ENCODE data around the gene USP5. TPM values are rescaled to one million over a fixed set of nuclear protein-coding genes. Genes with fewer than 3 reads are reported as not detected.

Gene USP5
- total RNA-seq, 1 donor, result 77.1 TPM

DNA sequence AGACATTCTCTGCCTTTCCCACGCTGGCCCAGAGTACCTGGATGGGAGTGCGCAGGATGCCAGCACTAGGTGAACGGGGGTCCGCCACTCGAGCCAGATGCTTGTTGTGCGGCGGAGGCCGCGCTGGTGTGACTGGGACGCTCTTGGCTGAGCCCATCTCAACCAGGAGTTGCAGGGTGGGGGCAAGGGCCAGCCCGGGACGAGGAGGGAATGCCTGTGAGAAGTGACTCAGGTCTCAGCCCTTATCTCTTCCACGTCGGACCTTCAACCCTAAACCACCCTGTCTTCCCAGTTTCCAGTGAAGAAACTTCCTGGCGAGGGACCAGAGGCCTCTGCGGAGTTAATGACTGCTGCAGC lies 1.2 kb upstream of the USP5 start:
- TF ChIP-seq, protein P1, sequence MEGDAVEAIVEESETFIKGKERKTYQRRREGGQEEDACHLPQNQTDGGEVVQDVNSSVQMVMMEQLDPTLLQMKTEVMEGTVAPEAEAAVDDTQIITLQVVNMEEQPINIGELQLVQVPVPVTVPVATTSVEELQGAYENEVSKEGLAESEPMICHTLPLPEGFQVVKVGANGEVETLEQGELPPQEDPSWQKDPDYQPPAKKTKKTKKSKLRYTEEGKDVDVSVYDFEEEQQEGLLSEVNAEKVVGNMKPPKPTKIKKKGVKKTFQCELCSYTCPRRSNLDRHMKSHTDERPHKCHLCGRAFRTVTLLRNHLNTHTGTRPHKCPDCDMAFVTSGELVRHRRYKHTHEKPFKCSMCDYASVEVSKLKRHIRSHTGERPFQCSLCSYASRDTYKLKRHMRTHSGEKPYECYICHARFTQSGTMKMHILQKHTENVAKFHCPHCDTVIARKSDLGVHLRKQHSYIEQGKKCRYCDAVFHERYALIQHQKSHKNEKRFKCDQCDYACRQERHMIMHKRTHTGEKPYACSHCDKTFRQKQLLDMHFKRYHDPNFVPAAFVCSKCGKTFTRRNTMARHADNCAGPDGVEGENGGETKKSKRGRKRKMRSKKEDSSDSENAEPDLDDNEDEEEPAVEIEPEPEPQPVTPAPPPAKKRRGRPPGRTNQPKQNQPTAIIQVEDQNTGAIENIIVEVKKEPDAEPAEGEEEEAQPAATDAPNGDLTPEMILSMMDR (IDR thresholded peaks at IDR 0.05; ENCODE audit: extremely low read depth, low read depth, low read length), result no peak
- no peak overlapping the region for H2AFZ ChIP-seq (ENCODE audit: low read length)
- no peaks in the 10 kb centered on the region for H3K9me3 ChIP-seq (ENCODE audit: low read depth, low read length)
- H3K4me2 ChIP-seq (ENCODE audit: insufficient read depth, low read length), result peak overlapping the region; percentile 99
- peak overlapping the region; percentile 84 for H3K4me3 ChIP-seq (ENCODE audit: insufficient read depth, low read length)
- peaks cover 52% of the 10 kb centered on the region for H3K36me3 ChIP-seq (ENCODE audit: insufficient read depth, low read length)
- peaks cover 26% of the 10 kb centered on the region for H3K4me1 ChIP-seq (ENCODE audit: insufficient read depth, low read length)
- H3K27me3 ChIP-seq (ENCODE audit: insufficient read depth, low read length), result no peaks in the 10 kb centered on the region
- peak; percentile 66 for DNase-seq (ENCODE audit: insufficient read length, low spot score, missing footprints)
- H4K20me1 ChIP-seq (ENCODE audit: insufficient read depth, low read length), result peaks cover 3% of the 10 kb centered on the region
- peaks cover 59% of the 10 kb centered on the region for H3K79me2 ChIP-seq (ENCODE audit: insufficient read depth, low read length)
- H3K27ac ChIP-seq (ENCODE audit: low read depth, low read length), result peak overlapping the region; percentile 90

DNA sequence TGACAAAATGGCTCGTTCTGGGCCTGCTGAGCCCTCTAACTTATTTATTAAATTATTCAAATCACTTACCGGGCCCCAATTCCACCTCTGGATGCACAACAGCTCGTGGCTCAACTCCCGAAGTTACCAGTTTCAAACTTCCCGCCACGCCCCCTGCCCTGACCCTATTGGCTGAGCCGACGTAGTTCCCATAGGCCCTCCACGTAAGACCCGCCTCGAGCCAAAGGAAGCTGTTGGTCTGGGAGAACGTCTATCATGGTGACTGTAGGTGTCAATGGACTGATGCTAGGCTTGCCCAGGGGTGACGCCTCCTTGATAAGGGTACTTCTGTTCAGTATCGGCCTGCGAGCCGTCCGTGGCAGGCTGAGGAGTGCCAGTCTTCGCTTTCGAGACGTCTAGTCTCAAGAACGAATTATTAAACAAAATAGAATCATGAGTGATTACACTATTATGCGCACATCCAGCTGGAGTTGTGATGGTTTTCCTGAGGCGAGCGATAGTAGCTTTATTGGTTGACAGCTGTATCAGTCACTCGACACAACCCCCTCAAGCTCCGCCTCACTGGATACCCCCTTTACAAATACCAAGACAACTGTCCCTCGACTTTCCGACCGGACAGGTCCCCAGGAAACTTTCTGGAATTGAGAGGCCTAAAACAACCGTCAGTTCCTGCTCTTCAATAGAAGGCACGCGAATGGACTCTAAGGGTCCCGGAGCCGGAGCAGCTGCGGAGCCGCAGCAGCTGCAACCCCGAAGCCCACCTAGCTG lies 613 bp upstream of the USP5 start, which contains the start of gene CDCA3:
Gene CDCA3 (minus strand): TSS at position 134 of the 768 bp plus-strand sequence. CDS start 334 bp downstream, outside the sequence.
- H3K4me2 ChIP-seq (ENCODE audit: insufficient read depth, low read length), result peak within 1 kb of the TSS; percentile 99
- H3K79me2 ChIP-seq (ENCODE audit: insufficient read depth, low read length), result peaks cover 64% of the 10 kb centered on the region
- peaks cover 3% of the 10 kb centered on the region for H4K20me1 ChIP-seq (ENCODE audit: insufficient read depth, low read length)
- H3K27ac ChIP-seq (ENCODE audit: low read depth, low read length), result peak within 1 kb of the TSS; percentile 90
- peak; percentile 100 for DNase-seq (ENCODE audit: insufficient read length, low spot score, missing footprints)
- H3K36me3 ChIP-seq (ENCODE audit: insufficient read depth, low read length), result peaks cover 50% of the 10 kb centered on the region
- TF ChIP-seq, protein P1 (IDR thresholded peaks at IDR 0.05; ENCODE audit: extremely low read depth, low read depth, low read length), result no peak
- H3K4me1 ChIP-seq (ENCODE audit: insufficient read depth, low read length), result peaks cover 26% of the 10 kb centered on the region
- no peaks in the 10 kb centered on the region for H3K27me3 ChIP-seq (ENCODE audit: insufficient read depth, low read length)
- H3K9me3 ChIP-seq (ENCODE audit: low read depth, low read length), result no peaks in the 10 kb centered on the region
- peak within 1 kb of the TSS; percentile 95 for H2AFZ ChIP-seq (ENCODE audit: low read length)
- peak within 1 kb of the TSS; percentile 84 for H3K4me3 ChIP-seq (ENCODE audit: insufficient read depth, low read length)

DNA sequence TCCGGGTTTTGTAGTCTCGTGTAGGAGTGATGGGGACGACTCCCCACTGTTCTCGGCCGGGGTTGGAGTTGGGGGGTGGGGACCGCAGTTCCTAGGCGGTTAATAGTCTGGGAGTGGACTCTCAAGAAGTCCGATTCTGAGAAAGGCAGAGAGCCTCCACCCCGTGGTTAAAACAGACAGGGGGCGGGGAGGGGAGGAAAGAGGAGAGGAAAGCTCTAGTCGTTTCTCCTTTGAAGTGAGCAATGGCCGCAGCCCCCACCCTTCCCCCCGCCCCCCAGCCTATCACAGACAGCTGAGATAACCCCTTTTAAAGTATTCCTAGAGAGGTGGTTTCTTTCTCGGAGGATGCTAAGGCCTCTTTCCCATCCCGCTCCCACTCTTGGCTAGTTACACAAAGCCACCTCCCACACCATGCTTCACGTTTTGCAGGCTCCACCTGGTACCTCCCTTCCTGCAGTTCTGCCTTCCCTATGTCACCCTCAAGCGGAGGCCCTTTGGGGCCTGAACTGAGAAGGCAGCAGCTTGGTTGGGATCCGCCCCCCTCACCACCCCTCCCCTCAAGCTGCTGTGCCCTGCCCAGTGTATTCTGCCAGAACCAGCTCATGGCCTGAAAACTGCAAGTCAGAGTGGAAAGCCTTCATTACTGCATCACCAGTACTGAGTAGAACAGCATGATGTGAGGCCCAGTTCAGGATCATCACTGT lies 853 bp downstream of the USP5 start:
- Histone ChIP-seq H3K4me3 (ENCODE audit: insufficient read depth, low read length) (peak overlapping the region; percentile 84), H4K20me1 (ENCODE audit: insufficient read depth, low read length) (peaks cover 3% of the 10 kb centered on the region), H3K9me3 (ENCODE audit: low read depth, low read length) (no peaks in the 10 kb centered on the region), H2AFZ (ENCODE audit: low read length) (peak overlapping the region; percentile 77), H3K27me3 (ENCODE audit: insufficient read depth, low read length) (no peaks in the 10 kb centered on the region), H3K4me1 (ENCODE audit: insufficient read depth, low read length) (peaks cover 26% of the 10 kb centered on the region), H3K36me3 (ENCODE audit: insufficient read depth, low read length) (peaks cover 50% of the 10 kb centered on the region), H3K79me2 (ENCODE audit: insufficient read depth, low read length) (peaks cover 61% of the 10 kb centered on the region), H3K4me2 (ENCODE audit: insufficient read depth, low read length) (peak overlapping the region; percentile 97), H3K27ac (ENCODE audit: low read depth, low read length) (peak overlapping the region; percentile 90)
- TF ChIP-seq, protein P1 (IDR thresholded peaks at IDR 0.05; ENCODE audit: extremely low read depth, low read depth, low read length), result no peak
- peak; percentile 95 for DNase-seq (ENCODE audit: insufficient read length, low spot score, missing footprints)

DNA sequence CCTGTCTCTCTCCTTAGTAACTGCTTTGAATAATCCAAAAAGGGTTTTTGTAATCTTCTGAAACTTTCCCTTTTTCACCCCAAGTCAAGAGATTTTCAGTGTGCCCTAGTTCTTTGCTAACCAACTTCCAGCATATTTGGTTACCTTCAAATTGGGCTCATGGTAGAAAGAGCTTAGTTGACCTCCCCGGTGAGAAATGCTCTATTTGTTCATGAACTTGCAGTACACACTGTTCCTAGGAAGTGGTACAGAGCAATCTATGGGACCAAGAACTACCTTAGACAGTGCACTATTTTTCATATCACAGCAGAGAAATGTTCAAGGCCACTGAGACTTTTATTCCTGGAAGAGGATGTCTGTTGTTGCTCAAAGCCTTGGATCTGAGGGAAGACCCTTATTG lies 1.7 kb downstream of the USP5 start:
- H3K4me1 ChIP-seq (ENCODE audit: insufficient read depth, low read length), result peaks cover 26% of the 10 kb centered on the region
- no peaks in the 10 kb centered on the region for H3K27me3 ChIP-seq (ENCODE audit: insufficient read depth, low read length)
- H3K4me3 ChIP-seq (ENCODE audit: insufficient read depth, low read length), result peak overlapping the region; percentile 84
- peaks cover 51% of the 10 kb centered on the region for H3K36me3 ChIP-seq (ENCODE audit: insufficient read depth, low read length)
- peak overlapping the region; percentile 97 for H3K4me2 ChIP-seq (ENCODE audit: insufficient read depth, low read length)
- peaks cover 3% of the 10 kb centered on the region for H4K20me1 ChIP-seq (ENCODE audit: insufficient read depth, low read length)
- no peaks in the 10 kb centered on the region for H3K9me3 ChIP-seq (ENCODE audit: low read depth, low read length)
- TF ChIP-seq, protein P1 (IDR thresholded peaks at IDR 0.05; ENCODE audit: extremely low read depth, low read depth, low read length), result no peak
- peak overlapping the region; percentile 90 for H3K27ac ChIP-seq (ENCODE audit: low read depth, low read length)
- peak; percentile 66 for DNase-seq (ENCODE audit: insufficient read length, low spot score, missing footprints)
- no peak overlapping the region for H2AFZ ChIP-seq (ENCODE audit: low read length)
- H3K79me2 ChIP-seq (ENCODE audit: insufficient read depth, low read length), result peaks cover 56% of the 10 kb centered on the region

Data from osteoblast (primary cell).